Ishikawa (cell line): Measurements from ENCODE around the gene RGS9.

Experiments used
- CEBPB ChIP-seq: IDR thresholded peaks from 2 replicates; pipeline ENCODE4 v1.6.1; 2012
- EP300 ChIP-seq: IDR thresholded peaks from 2 replicates; pipeline ENCODE4 v1.6.1; 2012; ENCODE audit warnings: borderline replicate concordance
- MAX ChIP-seq: IDR thresholded peaks from 2 replicates; pipeline ENCODE4 v1.6.1; 2012
- RAD21 ChIP-seq: IDR thresholded peaks from 2 replicates; pipeline ENCODE4 v1.6.1; 2012; ENCODE audit warnings: low read depth
- TCF12 ChIP-seq: IDR thresholded peaks from 2 replicates; pipeline ENCODE4 v1.6.1; 2012; ENCODE audit warnings: low read depth
- TEAD4 ChIP-seq: IDR thresholded peaks from 2 replicates; pipeline ENCODE4 v1.6.1; 2012
- USF1 ChIP-seq: IDR thresholded peaks from 2 replicates; pipeline ENCODE4 v1.6.1; 2012
- TF ChIP-seq, protein P1 (sequence below): IDR thresholded peaks from 2 replicates; pipeline ENCODE4 v1.6.1; 2012; ENCODE audit warnings: low read depth, mild to moderate bottlenecking

DNA sequence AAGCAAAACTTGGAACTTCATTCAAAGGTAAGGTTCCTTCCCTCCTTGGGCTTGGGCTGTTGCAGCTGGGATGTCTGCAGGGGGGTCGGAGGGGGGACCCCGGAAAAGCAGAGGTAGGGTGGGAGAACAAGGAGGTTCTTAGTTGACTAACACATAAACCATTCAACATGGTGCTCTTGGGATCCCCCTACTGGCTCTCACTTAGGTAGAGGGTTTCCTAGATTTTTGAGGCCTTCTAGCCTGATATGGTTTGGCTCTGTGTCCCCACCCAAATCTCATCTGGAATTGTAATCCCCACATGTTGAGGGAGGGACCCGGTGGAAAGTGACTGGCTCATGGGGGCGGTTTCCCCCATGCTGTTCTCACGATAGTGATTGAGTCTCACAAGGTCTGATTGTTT is 93.9 kb downstream of the RGS9 start:
- TF ChIP-seq CEBPB (no peak), MAX (no peak), USF1 (no peak), RAD21 (no peak), TEAD4 (no peak), EP300 (no peak), TCF12 (no peak)
- TF ChIP-seq, protein P1, sequence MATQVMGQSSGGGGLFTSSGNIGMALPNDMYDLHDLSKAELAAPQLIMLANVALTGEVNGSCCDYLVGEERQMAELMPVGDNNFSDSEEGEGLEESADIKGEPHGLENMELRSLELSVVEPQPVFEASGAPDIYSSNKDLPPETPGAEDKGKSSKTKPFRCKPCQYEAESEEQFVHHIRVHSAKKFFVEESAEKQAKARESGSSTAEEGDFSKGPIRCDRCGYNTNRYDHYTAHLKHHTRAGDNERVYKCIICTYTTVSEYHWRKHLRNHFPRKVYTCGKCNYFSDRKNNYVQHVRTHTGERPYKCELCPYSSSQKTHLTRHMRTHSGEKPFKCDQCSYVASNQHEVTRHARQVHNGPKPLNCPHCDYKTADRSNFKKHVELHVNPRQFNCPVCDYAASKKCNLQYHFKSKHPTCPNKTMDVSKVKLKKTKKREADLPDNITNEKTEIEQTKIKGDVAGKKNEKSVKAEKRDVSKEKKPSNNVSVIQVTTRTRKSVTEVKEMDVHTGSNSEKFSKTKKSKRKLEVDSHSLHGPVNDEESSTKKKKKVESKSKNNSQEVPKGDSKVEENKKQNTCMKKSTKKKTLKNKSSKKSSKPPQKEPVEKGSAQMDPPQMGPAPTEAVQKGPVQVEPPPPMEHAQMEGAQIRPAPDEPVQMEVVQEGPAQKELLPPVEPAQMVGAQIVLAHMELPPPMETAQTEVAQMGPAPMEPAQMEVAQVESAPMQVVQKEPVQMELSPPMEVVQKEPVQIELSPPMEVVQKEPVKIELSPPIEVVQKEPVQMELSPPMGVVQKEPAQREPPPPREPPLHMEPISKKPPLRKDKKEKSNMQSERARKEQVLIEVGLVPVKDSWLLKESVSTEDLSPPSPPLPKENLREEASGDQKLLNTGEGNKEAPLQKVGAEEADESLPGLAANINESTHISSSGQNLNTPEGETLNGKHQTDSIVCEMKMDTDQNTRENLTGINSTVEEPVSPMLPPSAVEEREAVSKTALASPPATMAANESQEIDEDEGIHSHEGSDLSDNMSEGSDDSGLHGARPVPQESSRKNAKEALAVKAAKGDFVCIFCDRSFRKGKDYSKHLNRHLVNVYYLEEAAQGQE, result no peak
